ENCODE data around the gene ASGR2. TPM values are rescaled to one million over a fixed set of nuclear protein-coding genes. Genes with fewer than 3 reads are reported as not detected.

ASGR2 gene
- total and polyA plus RNA-seq, 12 donors: 0.14 to 1.4 (median 0.61) TPM; not detected in 4

GRCh38 chr17:7079581-7080455 is 34.8 kb downstream of the ASGR2 start, which contains the start of gene CLEC10A:
Gene CLEC10A, minus strand, starts transcription at chr17:7080251. Its CDS starts 1,439 bp downstream, at chr17:7078812.
- Histone ChIP-seq H3K36me3 (replicated peaks in 1 of 2) (no peaks in the 10 kb centered on the region), H3K4me3 (no peak within 1 kb of the TSS), H3K27me3 (no peaks in the 10 kb centered on the region), H3K4me1 (replicated peaks in 1 of 2) (no peaks in the 10 kb centered on the region), H3K9me3 (replicated peaks in 1 of 3) (no peaks in the 10 kb centered on the region), H3K27ac (peak within 1 kb of the TSS in 1 of 5 donors; percentile 34)
- peak in 1 of 7 donors; percentile 17 for DNase-seq
- 68 to 71% (median 70%) methylated on average over 15 of the region's 15 CpGs for WGBS, 4 donors
- TF ChIP-seq CTCF (IDR thresholded peaks at IDR 0.05) (no peak), POLR2A (IDR thresholded peaks at IDR 0.05) (no peak)
- intact Hi-C loops (cut with DNase I): no loop called here

- DNase-seq: no peak
- Histone ChIP-seq H3K27ac (no peak overlapping the region), H3K4me3 (no peak overlapping the region), H3K4me1 (replicated peaks in 1 of 2) (no peaks in the 10 kb centered on the region), H3K9me3 (replicated peaks in 1 of 3) (no peaks in the 10 kb centered on the region), H3K36me3 (replicated peaks in 1 of 2) (no peaks in the 10 kb centered on the region), H3K27me3 (no peaks in the 10 kb centered on the region)
- 77 to 89% (median 84%) methylated on average over 10 of the region's 10 CpGs for WGBS, 4 donors
- TF ChIP-seq POLR2A (IDR thresholded peaks at IDR 0.05): no peak
- TF ChIP-seq CTCF (IDR thresholded peaks at IDR 0.05): no peak
- intact Hi-C loops (cut with DNase I): no loop called here
Observed at GRCh38 chr17:7078711-7079110, 35.9 kb downstream of the ASGR2 start.

- TF ChIP-seq POLR2A (IDR thresholded peaks at IDR 0.05) (no peak), CTCF (IDR thresholded peaks at IDR 0.05) (no peak)
- DNase-seq: no peak
- Histone ChIP-seq H3K4me3 (no peak overlapping the region), H3K27ac (no peak overlapping the region), H3K4me1 (replicated peaks in 1 of 2) (no peaks in the 10 kb centered on the region), H3K9me3 (replicated peaks in 1 of 3) (no peaks in the 10 kb centered on the region), H3K36me3 (replicated peaks in 1 of 2) (no peaks in the 10 kb centered on the region), H3K27me3 (no peaks in the 10 kb centered on the region)
- intact Hi-C loops (cut with DNase I): no loop called here
- WGBS, 4 donors: 83 to 92% (median 84%) methylated on average over 7 of the region's 7 CpGs
Observed at GRCh38 chr17:7077911-7078546, 36.6 kb downstream of the ASGR2 start.

GRCh38 chr17:7074931-7075330 is 39.7 kb downstream of the ASGR2 start:
- no peak for DNase-seq
- no peak for TF ChIP-seq CTCF (IDR thresholded peaks at IDR 0.05)
- TF ChIP-seq POLR2A (IDR thresholded peaks at IDR 0.05): no peak
- Histone ChIP-seq H3K27ac (no peak overlapping the region), H3K9me3 (replicated peaks in 1 of 3) (no peaks in the 10 kb centered on the region), H3K4me1 (replicated peaks in 1 of 2) (no peaks in the 10 kb centered on the region), H3K27me3 (no peaks in the 10 kb centered on the region), H3K36me3 (replicated peaks in 1 of 2) (no peaks in the 10 kb centered on the region), H3K4me3 (no peak overlapping the region)
- intact Hi-C loops (cut with DNase I): no loop called here
- 80 to 84% (median 82%) methylated on average over 14 of the region's 14 CpGs for WGBS, 4 donors

Measured in adrenal gland (tissue), 12 donors.